ENCODE data around the gene MED26. TPM values are rescaled to one million over a fixed set of nuclear protein-coding genes. Genes with fewer than 3 reads are reported as not detected.

MED26 gene
- total RNA-seq, 1 donor from 2014 or later, result 7.3 TPM

GRCh38 chr19:16607819-16608218 lies 20.2 kb downstream of the MED26 start:
- no peak for DNase-seq (ENCODE audit: low read depth)
- TF ChIP-seq CTCF (conservative IDR thresholded peaks at IDR 0.05; ENCODE audit: low read depth, low read length), result no peak
- H3K4me3 ChIP-seq (ENCODE audit: low read depth, low read length), result no peak overlapping the region

- TF ChIP-seq CTCF (conservative IDR thresholded peaks at IDR 0.05; ENCODE audit: low read depth, low read length), result no peak
- no peak overlapping the region for H3K4me3 ChIP-seq (ENCODE audit: low read depth, low read length)
Observed at GRCh38 chr19:16605553-16605994, 22.4 kb downstream of the MED26 start.

GRCh38 chr19:16605115-16605514 lies 22.9 kb downstream of the MED26 start:
- no peak for TF ChIP-seq CTCF (conservative IDR thresholded peaks at IDR 0.05; ENCODE audit: low read depth, low read length)
- no peak overlapping the region for H3K4me3 ChIP-seq (ENCODE audit: low read depth, low read length)

More at GRCh38 chr19:16605553-16605994, 22.4 kb downstream of the MED26 start:
- no peak for DNase-seq (ENCODE audit: low read depth)

GRCh38 chr19:16604615-16605014 lies 23.4 kb downstream of the MED26 start:
- no peak overlapping the region for H3K4me3 ChIP-seq (ENCODE audit: low read depth, low read length)
- no peak for DNase-seq (ENCODE audit: low read depth)
- no peak for TF ChIP-seq CTCF (conservative IDR thresholded peaks at IDR 0.05; ENCODE audit: low read depth, low read length)

More at GRCh38 chr19:16605115-16605514, 22.9 kb downstream of the MED26 start:
- DNase-seq (ENCODE audit: low read depth), result no peak

GRCh38 chr19:16603090-16603489 lies 24.9 kb downstream of the MED26 start:
- DNase-seq (ENCODE audit: low read depth), result no peak
- TF ChIP-seq CTCF (conservative IDR thresholded peaks at IDR 0.05; ENCODE audit: low read depth, low read length), result no peak
- no peak overlapping the region for H3K4me3 ChIP-seq (ENCODE audit: low read depth, low read length)

GRCh38 chr19:16601378-16602052 lies 26.5 kb downstream of the MED26 start:
- H3K4me3 ChIP-seq (ENCODE audit: low read depth, low read length), result no peak overlapping the region
- TF ChIP-seq CTCF (conservative IDR thresholded peaks at IDR 0.05; ENCODE audit: low read depth, low read length), result no peak
- no peak for DNase-seq (ENCODE audit: low read depth)

GRCh38 chr19:16600824-16601223 lies 27.2 kb downstream of the MED26 start:
- H3K4me3 ChIP-seq (ENCODE audit: low read depth, low read length), result no peak overlapping the region
- no peak for TF ChIP-seq CTCF (conservative IDR thresholded peaks at IDR 0.05; ENCODE audit: low read depth, low read length)
- DNase-seq (ENCODE audit: low read depth), result no peak
